Mucosa of descending colon (tissue), 3 donors: ENCODE results near the gene CEP192. TPM values are rescaled to one million over a fixed set of nuclear protein-coding genes. Genes with fewer than 3 reads are reported as not detected.

Experiments
- ATAC-seq: fragments of 200-7000 bp; cut with Tn5 transposase; one replicate; pipeline ENCODE4 v1.9.1; 2020; ENCODE audit warnings: mild to moderate bottlenecking, moderate library complexity
- DNase-seq, 3 donors: peaks; one replicate each; pipeline ENCODE4 v3.0.0-alpha.2; 2020
- H3K36me3 ChIP-seq: fragments of 200-600 bp; one replicate; pipeline ENCODE4 v1.8.0; 2021; ENCODE audit warnings: low read depth, mild to moderate bottlenecking
- H3K4me1 ChIP-seq: fragments of 200-600 bp; one replicate; pipeline ENCODE4 v1.8.0; 2021; ENCODE audit warnings: low read depth, mild to moderate bottlenecking
- H3K4me3 ChIP-seq: fragments of 200-600 bp; one replicate; pipeline ENCODE4 v1.8.0; 2021; ENCODE audit warnings: mild to moderate bottlenecking
- H3K9me3 ChIP-seq: fragments of 200-600 bp; one replicate; pipeline ENCODE4 v1.8.0; 2021; ENCODE audit warnings: mild to moderate bottlenecking
- CTCF ChIP-seq: fragments of 200-600 bp; IDR thresholded peaks from one replicate; pipeline ENCODE4 v1.8.0; 2022; ENCODE audit warnings: antibody characterized with exemption, mild to moderate bottlenecking
- intact Hi-C, 2 donors: fragments of 100-400 bp; cut with DNase I in 1 of 2; cut with micrococcal nuclease in 1 of 2; formaldehyde crosslinking; loops; one replicate each; pipeline versions ENCODE4 v1.11.0 to v1.11.1; 2022; cut with DNase I, micrococcal nuclease
- total RNA-seq, 3 donors: library from RNA; stranded (reverse); fragmentation: NEBNext Ultra II Directional in 2 of 3; extraction: Animal tissue kit (Norgen Biotek cat#: 25700) in 2 of 3; gene quantifications; one replicate each; pipeline versions ENCODE4 v1.2.1 to v1.2.4, GENCODE V29; 2021 to 2023
- donor health status: DM: no; HTN: no; CAD: no; lungs with moderate emphysema.
- donor health status: DM: no; HTN: no; CAD: no.
- donor health status: DM: no; HTN: yes; CAD: no.

The CEP192 gene
- total RNA-seq, 3 donors from 2014 or later, result 22.6 to 33.6 (median 27.7) TPM

- no peak for TF ChIP-seq CTCF
- DNase-seq, result no peak
- intact Hi-C loops, result no loop called here
- no peak for ATAC-seq
- no peak overlapping the region for H3K4me3 ChIP-seq
- H3K36me3 ChIP-seq, result no peaks in the 10 kb centered on the region
- H3K4me1 ChIP-seq, result no peaks in the 10 kb centered on the region
- H3K9me3 ChIP-seq, result no peaks in the 10 kb centered on the region
Observed at GRCh38 chr18:13125191-13125590, 134.0 kb downstream of the CEP192 start.

GRCh38 chr18:13126966-13127598 lies 135.9 kb downstream of the CEP192 start:
- ATAC-seq (no peak), DNase-seq (no peak)
- intact Hi-C loops, result no loop called here
- no peaks in the 10 kb centered on the region for H3K9me3 ChIP-seq
- H3K4me3 ChIP-seq, result no peak overlapping the region
- H3K36me3 ChIP-seq, result no peaks in the 10 kb centered on the region
- no peaks in the 10 kb centered on the region for H3K4me1 ChIP-seq
- TF ChIP-seq CTCF, result no peak

GRCh38 chr18:13131283-13131682 lies 140.1 kb downstream of the CEP192 start:
- no peak for ATAC-seq

GRCh38 chr18:13134551-13135401 lies 143.6 kb downstream of the CEP192 start:
- Histone ChIP-seq H3K9me3 (no peaks in the 10 kb centered on the region), H3K4me3 (no peak overlapping the region), H3K36me3 (no peaks in the 10 kb centered on the region), H3K4me1 (no peaks in the 10 kb centered on the region)
- ATAC-seq, result no peak
- intact Hi-C loops, result no loop called here
- TF ChIP-seq CTCF, result no peak
- no peak for DNase-seq

More at GRCh38 chr18:13131283-13131682, 140.1 kb downstream of the CEP192 start:
- DNase-seq, result no peak
- Histone ChIP-seq H3K9me3 (no peaks in the 10 kb centered on the region), H3K4me3 (no peak overlapping the region), H3K4me1 (no peaks in the 10 kb centered on the region), H3K36me3 (no peaks in the 10 kb centered on the region)
- intact Hi-C loops, result no loop called here
- no peak for TF ChIP-seq CTCF

GRCh38 chr18:13136056-13136903 lies 145.1 kb downstream of the CEP192 start:
- ATAC-seq (peak; percentile 35), DNase-seq (peak; percentile 25 to 62 (median 57))
- Histone ChIP-seq H3K36me3 (no peaks in the 10 kb centered on the region), H3K4me1 (no peaks in the 10 kb centered on the region), H3K9me3 (no peaks in the 10 kb centered on the region), H3K4me3 (peak overlapping the region; percentile 55)
- no peak for TF ChIP-seq CTCF
- intact Hi-C loops, result no loop called here
